Parathyroid adenoma (tissue), 2 donors: Measurements from ENCODE around the gene ABHD13.

Source experiments
- H2AFZ ChIP-seq: fragments of 300-600 bp; sonication (generic); one replicate; pipeline ENCODE4 v1.7.0; 2017; ENCODE audit warnings: antibody characterized with exemption, mild to moderate bottlenecking
- H3K27ac ChIP-seq: fragments of 300-600 bp; sonication (generic); one replicate; pipeline ENCODE4 v1.7.0; 2017
- H3K27me3 ChIP-seq: fragments of 300-600 bp; sonication (generic); one replicate; pipeline ENCODE4 v1.7.0; 2017; ENCODE audit warnings: low read length; ENCODE audit not compliant: control insufficient read depth, insufficient read depth
- H3K36me3 ChIP-seq: fragments of 300-600 bp; sonication (generic); one replicate; pipeline ENCODE4 v1.7.0; 2017; ENCODE audit warnings: low read length; ENCODE audit not compliant: control insufficient read depth, insufficient read depth
- H3K4me1 ChIP-seq: fragments of 300-600 bp; sonication (generic); one replicate; pipeline ENCODE4 v1.7.0; 2017; ENCODE audit warnings: control low read depth
- H3K4me2 ChIP-seq: fragments of 300-600 bp; sonication (generic); one replicate; pipeline ENCODE4 v1.7.0; 2017; ENCODE audit warnings: low read length
- H3K4me3 ChIP-seq: fragments of 300-600 bp; sonication (generic); one replicate; pipeline ENCODE4 v1.7.0; 2017; ENCODE audit warnings: low read depth, low read length
- H3K79me2 ChIP-seq: fragments of 300-600 bp; sonication (generic); one replicate; pipeline ENCODE4 v1.7.0; 2017; ENCODE audit warnings: control low read depth
- H3K9ac ChIP-seq: fragments of 300-600 bp; sonication (generic); one replicate; pipeline ENCODE4 v1.7.0; 2017; ENCODE audit warnings: mild to moderate bottlenecking
- H3K9me3 ChIP-seq: fragments of 300-600 bp; sonication (generic); one replicate; pipeline ENCODE4 v1.7.0; 2017; ENCODE audit warnings: low read length; ENCODE audit not compliant: control insufficient read depth
- CTCF ChIP-seq: fragments of 300-600 bp; sonication (generic); IDR thresholded peaks from one replicate; pipeline ENCODE4 v1.7.0; 2017; ENCODE audit warnings: antibody characterized with exemption, mild to moderate bottlenecking
- donor health status: primary hyperparathyroidism.

Gene ABHD13

GRCh38 chr13:108227651-108228272 lies 9.6 kb downstream of the ABHD13 start:
- H3K4me1 ChIP-seq: no peaks in the 10 kb centered on the region
- no peaks in the 10 kb centered on the region for H3K27me3 ChIP-seq
- H2AFZ ChIP-seq: no peak overlapping the region
- no peaks in the 10 kb centered on the region for H3K36me3 ChIP-seq
- no peak overlapping the region for H3K4me2 ChIP-seq
- peak; percentile 61 for TF ChIP-seq CTCF
- no peak overlapping the region for H3K9ac ChIP-seq
- H3K9me3 ChIP-seq: no peaks in the 10 kb centered on the region
- H3K79me2 ChIP-seq: no peaks in the 10 kb centered on the region
- H3K4me3 ChIP-seq: no peak overlapping the region
- no peak overlapping the region for H3K27ac ChIP-seq

GRCh38 chr13:108230377-108230776 lies 12.2 kb downstream of the ABHD13 start:
- Histone ChIP-seq H3K4me1 (no peaks in the 10 kb centered on the region), H3K4me3 (no peak overlapping the region), H3K36me3 (no peaks in the 10 kb centered on the region), H3K79me2 (no peaks in the 10 kb centered on the region), H3K27me3 (no peaks in the 10 kb centered on the region), H3K9me3 (no peaks in the 10 kb centered on the region), H3K4me2 (no peak overlapping the region), H3K27ac (no peak overlapping the region), H3K9ac (no peak overlapping the region), H2AFZ (no peak overlapping the region)
- TF ChIP-seq CTCF: no peak

GRCh38 chr13:108249150-108249549 lies 31.0 kb downstream of the ABHD13 start:
- Histone ChIP-seq H3K79me2 (no peaks in the 10 kb centered on the region), H3K27ac (no peak overlapping the region), H3K9ac (no peak overlapping the region), H3K4me3 (no peak overlapping the region), H2AFZ (no peak overlapping the region), H3K4me1 (no peaks in the 10 kb centered on the region), H3K27me3 (no peaks in the 10 kb centered on the region), H3K9me3 (no peaks in the 10 kb centered on the region), H3K36me3 (no peaks in the 10 kb centered on the region), H3K4me2 (no peak overlapping the region)
- no peak for TF ChIP-seq CTCF

- Histone ChIP-seq H3K9ac (no peak overlapping the region), H3K27ac (no peak overlapping the region), H3K79me2 (no peaks in the 10 kb centered on the region), H3K36me3 (no peaks in the 10 kb centered on the region), H3K4me2 (no peak overlapping the region), H2AFZ (no peak overlapping the region), H3K9me3 (no peaks in the 10 kb centered on the region), H3K4me1 (no peaks in the 10 kb centered on the region), H3K4me3 (no peak overlapping the region), H3K27me3 (no peaks in the 10 kb centered on the region)
- TF ChIP-seq CTCF: no peak
Observed at GRCh38 chr13:108257248-108257647, 39.1 kb downstream of the ABHD13 start.
